ENCODE data around the gene SMOC1. TPM values are rescaled to one million over a fixed set of nuclear protein-coding genes. Genes with fewer than 3 reads are reported as not detected.
A peak's percentile ranks its signal among the peaks of the same experiment; 100 is the strongest.

The SMOC1 gene
- 10 to 100 TPM; 14.1 to 18.6 TPM for total RNA-seq

DNA sequence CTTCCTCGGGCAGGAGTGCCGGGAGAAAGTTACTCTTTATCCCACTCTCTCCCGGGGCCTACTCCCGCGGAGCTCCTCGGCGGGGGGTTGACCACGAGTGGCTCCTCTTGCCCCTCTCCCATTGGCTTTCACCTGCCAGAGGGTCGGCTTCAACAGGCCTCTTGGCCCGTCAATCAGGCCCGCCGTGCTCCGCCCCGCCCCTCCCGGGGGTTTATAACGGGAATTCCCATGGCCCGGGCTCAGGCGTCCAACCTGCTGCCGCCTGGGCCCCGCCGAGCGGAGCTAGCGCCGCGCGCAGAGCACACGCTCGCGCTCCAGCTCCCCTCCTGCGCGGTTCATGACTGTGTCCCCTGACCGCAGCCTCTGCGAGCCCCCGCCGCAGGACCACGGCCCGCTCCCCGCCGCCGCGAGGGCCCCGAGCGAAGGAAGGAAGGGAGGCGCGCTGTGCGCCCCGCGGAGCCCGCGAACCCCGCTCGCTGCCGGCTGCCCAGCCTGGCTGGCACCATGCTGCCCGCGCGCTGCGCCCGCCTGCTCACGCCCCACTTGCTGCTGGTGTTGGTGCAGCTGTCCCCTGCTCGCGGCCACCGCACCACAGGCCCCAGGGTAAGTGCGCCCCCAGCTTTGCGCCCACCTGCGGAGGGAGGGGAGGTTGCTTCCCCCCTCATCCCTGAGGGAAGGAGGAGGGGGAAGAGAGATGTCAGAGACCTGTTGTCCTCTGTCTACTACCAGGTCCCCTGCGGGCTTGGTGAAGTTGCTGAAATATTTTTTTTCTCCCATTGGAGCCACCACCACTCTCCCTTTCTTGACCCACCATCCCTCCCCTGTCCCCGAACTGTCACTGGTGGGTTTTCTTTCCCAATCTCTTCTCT, at the start of gene SMOC1:
TSS of gene SMOC1 (plus strand) at position 242 of the 869 bp plus-strand sequence. CDS start at position 505, 263 bp downstream.
- TF ChIP-seq, protein P1, sequence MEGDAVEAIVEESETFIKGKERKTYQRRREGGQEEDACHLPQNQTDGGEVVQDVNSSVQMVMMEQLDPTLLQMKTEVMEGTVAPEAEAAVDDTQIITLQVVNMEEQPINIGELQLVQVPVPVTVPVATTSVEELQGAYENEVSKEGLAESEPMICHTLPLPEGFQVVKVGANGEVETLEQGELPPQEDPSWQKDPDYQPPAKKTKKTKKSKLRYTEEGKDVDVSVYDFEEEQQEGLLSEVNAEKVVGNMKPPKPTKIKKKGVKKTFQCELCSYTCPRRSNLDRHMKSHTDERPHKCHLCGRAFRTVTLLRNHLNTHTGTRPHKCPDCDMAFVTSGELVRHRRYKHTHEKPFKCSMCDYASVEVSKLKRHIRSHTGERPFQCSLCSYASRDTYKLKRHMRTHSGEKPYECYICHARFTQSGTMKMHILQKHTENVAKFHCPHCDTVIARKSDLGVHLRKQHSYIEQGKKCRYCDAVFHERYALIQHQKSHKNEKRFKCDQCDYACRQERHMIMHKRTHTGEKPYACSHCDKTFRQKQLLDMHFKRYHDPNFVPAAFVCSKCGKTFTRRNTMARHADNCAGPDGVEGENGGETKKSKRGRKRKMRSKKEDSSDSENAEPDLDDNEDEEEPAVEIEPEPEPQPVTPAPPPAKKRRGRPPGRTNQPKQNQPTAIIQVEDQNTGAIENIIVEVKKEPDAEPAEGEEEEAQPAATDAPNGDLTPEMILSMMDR (IDR thresholded peaks at IDR 0.05): no peak
- H3K4me3 ChIP-seq: peak within 1 kb of the TSS; percentile 3 to 45
- no peaks in the 10 kb centered on the region for H3K27me3 ChIP-seq
- H3K36me3 ChIP-seq: no peaks in the 10 kb centered on the region
- H3K27ac ChIP-seq: no peak within 1 kb of the TSS
- H3K9me3 ChIP-seq: no peaks in the 10 kb centered on the region
- peaks cover 0 to 12% of the 10 kb centered on the region in 2 donors for H3K4me1 ChIP-seq
- no peak for DNase-seq (ENCODE audit: low spot score)

GRCh38 chr14:69838881-69839416, 40.3 kb upstream of the SMOC1 start:
- Histone ChIP-seq H3K27me3 (no peaks in the 10 kb centered on the region), H3K36me3 (no peaks in the 10 kb centered on the region), H3K27ac (no peak overlapping the region), H3K4me3 (no peak overlapping the region), H3K4me1 (no peaks in the 10 kb centered on the region), H3K9me3 (no peaks in the 10 kb centered on the region)
- DNase-seq (ENCODE audit: low spot score): no peak
- TF ChIP-seq, protein P1 (IDR thresholded peaks at IDR 0.05): no peak

DNA sequence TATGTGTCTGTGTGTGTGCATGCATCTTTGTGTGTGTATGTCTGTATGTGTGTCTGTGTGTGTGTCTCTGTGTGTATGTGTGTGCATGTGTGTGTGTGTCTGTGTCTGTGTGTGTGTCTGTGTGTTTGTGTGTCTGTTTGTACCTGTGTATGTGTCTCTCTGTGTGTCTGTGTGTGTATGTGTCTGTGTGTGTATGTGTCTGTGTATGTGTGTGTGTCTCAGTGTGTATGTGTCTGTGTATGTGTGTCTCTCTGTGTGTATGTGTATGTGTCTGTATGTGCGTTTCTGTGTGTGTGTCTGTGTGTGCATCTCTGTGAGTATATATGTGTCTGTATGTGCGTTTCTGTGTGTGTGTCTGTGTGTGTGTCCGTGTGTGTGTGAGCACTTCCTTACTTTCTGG, 39.6 kb upstream of the SMOC1 start:
- no peaks in the 10 kb centered on the region for H3K4me1 ChIP-seq
- H3K27me3 ChIP-seq: no peaks in the 10 kb centered on the region
- no peak overlapping the region for H3K4me3 ChIP-seq
- TF ChIP-seq, protein P1 (IDR thresholded peaks at IDR 0.05): no peak
- no peak overlapping the region for H3K27ac ChIP-seq
- no peaks in the 10 kb centered on the region for H3K9me3 ChIP-seq
- no peak for DNase-seq (ENCODE audit: low spot score)
- no peaks in the 10 kb centered on the region for H3K36me3 ChIP-seq

GRCh38 chr14:69841656-69842055, 37.6 kb upstream of the SMOC1 start:
- H3K4me1 ChIP-seq: no peaks in the 10 kb centered on the region
- H3K27me3 ChIP-seq: no peaks in the 10 kb centered on the region
- H3K4me3 ChIP-seq: no peak overlapping the region

GRCh38 chr14:69842686-69843420, 36.4 kb upstream of the SMOC1 start:
- Histone ChIP-seq H3K4me1 (no peaks in the 10 kb centered on the region), H3K27ac (no peak overlapping the region), H3K27me3 (no peaks in the 10 kb centered on the region), H3K36me3 (no peaks in the 10 kb centered on the region), H3K4me3 (no peak overlapping the region), H3K9me3 (no peaks in the 10 kb centered on the region)
- no peak for DNase-seq (ENCODE audit: low spot score)
- TF ChIP-seq, protein P1 (IDR thresholded peaks at IDR 0.05): no peak

More at GRCh38 chr14:69841656-69842055, 37.6 kb upstream of the SMOC1 start:
- Histone ChIP-seq H3K36me3 (no peaks in the 10 kb centered on the region), H3K27ac (no peak overlapping the region), H3K9me3 (no peaks in the 10 kb centered on the region)
- TF ChIP-seq, protein P1 (IDR thresholded peaks at IDR 0.05): no peak
- no peak for DNase-seq (ENCODE audit: low spot score)
